HCT116 (cell line): ENCODE results near the gene E2F6. TPM values are rescaled to one million over a fixed set of nuclear protein-coding genes. Genes with fewer than 3 reads are reported as not detected.

ENCODE experiments used
- ATAC-seq: fragments of 200-7000 bp; cut with Tn5 transposase; 2 replicates; pipeline ENCODE4 v1.9.1; 2020; ENCODE audit warnings: mild to moderate bottlenecking, moderate library complexity
- BruUV-seq: library from RNA; stranded (reverse); fragments of 400-500 nt; replicated peaks from 2 replicates; lab custom pipeline; 2021; lab: Mats Ljungman, UMichigan
- CTCF ChIA-PET: fragments of 300-600 bp; sonication (Branson Sonifier 250); formaldehyde crosslinking; loops from one replicate; lab custom pipeline; 2021; ENCODE audit warnings: antibody characterized with exemption; lab: Charles Lee
- POLR2A ChIA-PET: fragments of 300-600, 350-600 bp; sonication (Branson Sonifier 250); formaldehyde crosslinking; loops from one replicate; lab custom pipeline; 2021; ENCODE audit warnings: antibody characterized with exemption; lab: Charles Lee
- RAD21 ChIA-PET, 2 experiments: fragments of 300-600 bp; sonication (Branson Sonifier 250); formaldehyde crosslinking; loops; one replicate each; lab custom pipeline; 2023; ENCODE audit warnings: low total read pairs in 2 of 2; ENCODE audit not compliant: uncharacterized antibody in 2 of 2, unreplicated experiment in 2 of 2, low non-redundant PET in 1 of 2; lab: Charles Lee
- DNase-seq: peaks from one replicate; pipeline ENCODE4 v3.0.0-alpha.2; 2010; ENCODE audit warnings: low read depth, low spot score
- H2AFZ ChIP-seq: fragments of 200-600 bp; shearing (Covaris generic), sonication (generic); 2 replicates; pipeline ENCODE4 v1.6.1; 2017; ENCODE audit warnings: low read depth, mixed run types, mixed read lengths, antibody characterized with exemption, low read length; ENCODE audit not compliant: poor library complexity, severe bottlenecking
- H3K27ac ChIP-seq: 2 replicates; pipeline ENCODE4 v1.5.1; 2012; ENCODE audit warnings: low read depth, low read length
- H3K27me3 ChIP-seq: fragments of 200-600 bp; sonication (generic); 2 replicates; pipeline ENCODE4 v1.6.1; 2016; ENCODE audit warnings: mixed run types, low read length, mixed read lengths; ENCODE audit not compliant: insufficient read depth
- H3K36me3 ChIP-seq, 2 experiments: fragments of 200-500 bp in 1 of 2; fragments of 200-600 bp in 1 of 2; sonication (Bioruptor generic) in 1 of 2; sonication (generic) in 1 of 2; 2 replicates each; pipeline versions ENCODE4 v1.5.1 to v1.6.1; 2014 to 2016; ENCODE audit warnings: low read length in 2 of 2, inconsistent platforms in 1 of 2, mixed read lengths in 1 of 2, mixed run types in 1 of 2; ENCODE audit not compliant: insufficient read depth in 2 of 2, control insufficient read depth in 1 of 2
- H3K4me1 ChIP-seq, 2 experiments: fragments of 200-600 bp in 1 of 2; sonication (generic) in 1 of 2; 2 replicates each; pipeline versions ENCODE4 v1.5.1 to v1.6.1; 2012 to 2017; ENCODE audit warnings: low read length in 2 of 2, inconsistent platforms in 1 of 2, mild to moderate bottlenecking in 1 of 2, mixed read lengths in 1 of 2, mixed run types in 1 of 2, moderate library complexity in 1 of 2; ENCODE audit not compliant: insufficient read depth in 2 of 2, control insufficient read depth in 1 of 2
- H3K4me2 ChIP-seq: fragments of 200-600 bp; sonication (generic); 2 replicates; pipeline ENCODE4 v1.6.1; 2017; ENCODE audit warnings: mixed run types, low read length, mixed read lengths
- H3K4me3 ChIP-seq, 2 experiments: fragments of 200-600 bp in 1 of 2; sonication (generic) in 1 of 2; replicated peaks in 1 of 2; 2 replicates each; pipeline ENCODE4 v1.5.1; 2011 to 2016; ENCODE audit warnings: low read length in 2 of 2, control low read depth in 1 of 2, low read depth in 1 of 2, mild to moderate bottlenecking in 1 of 2, mixed read lengths in 1 of 2, mixed run types in 1 of 2
- H3K79me2 ChIP-seq: fragments of 200-600 bp; sonication (generic); 2 replicates; pipeline ENCODE4 v1.6.1; 2017; ENCODE audit warnings: mild to moderate bottlenecking, mixed run types, low read length, moderate library complexity, mixed read lengths; ENCODE audit not compliant: insufficient read depth
- H3K9ac ChIP-seq: fragments of 200-600 bp; sonication (generic); 2 replicates; pipeline ENCODE4 v1.6.1; 2016; ENCODE audit warnings: low read length, mixed read lengths
- H3K9me2 ChIP-seq: fragments of 200-600 bp; sonication (generic), shearing (Covaris generic); 2 replicates; pipeline ENCODE4 v1.6.1; 2017; ENCODE audit warnings: mixed run types, mild to moderate bottlenecking, moderate library complexity; ENCODE audit not compliant: insufficient read depth
- H3K9me3 ChIP-seq, 2 experiments: fragments of 200-500 bp in 1 of 2; fragments of 200-600 bp in 1 of 2; sonication (Bioruptor generic) in 1 of 2; sonication (generic) in 1 of 2; 2 replicates each; pipeline ENCODE4 v1.6.1; 2014 to 2017; ENCODE audit warnings: low read length in 2 of 2, mixed read lengths in 2 of 2, inconsistent platforms in 1 of 2, low read depth in 1 of 2, mild to moderate bottlenecking in 1 of 2, mixed run types in 1 of 2, moderate library complexity in 1 of 2; ENCODE audit not compliant: control insufficient read depth in 1 of 2, insufficient read depth in 1 of 2
- H4K20me1 ChIP-seq: fragments of 200-600 bp; sonication (generic), shearing (Covaris generic); 2 replicates; pipeline ENCODE4 v1.6.1; 2017; ENCODE audit warnings: mixed run types, mild to moderate bottlenecking, moderate library complexity; ENCODE audit not compliant: insufficient read depth
- ATF3 ChIP-seq: IDR thresholded peaks from 2 replicates; pipeline ENCODE4 v1.6.1; 2012
- EZH2 ChIP-seq: fragments of 200-600 bp; sonication (generic); IDR thresholded peaks from 2 replicates; pipeline ENCODE4 v1.6.1; 2017; ENCODE audit warnings: antibody characterized with exemption, mixed run types
- JUND ChIP-seq: IDR thresholded peaks from 2 replicates; pipeline ENCODE4 v1.6.1; 2012
- POLR2AphosphoS5 ChIP-seq: IDR thresholded peaks from 2 replicates; pipeline ENCODE4 v1.6.1; 2011; ENCODE audit warnings: mild to moderate bottlenecking, low read depth, low read length, moderate library complexity
- RAD21 ChIP-seq: IDR thresholded peaks from 2 replicates; pipeline ENCODE4 v1.6.1; 2012; ENCODE audit warnings: low read depth, mild to moderate bottlenecking
- REST ChIP-seq: IDR thresholded peaks from 2 replicates; pipeline ENCODE4 v1.6.1; 2012; ENCODE audit warnings: low read depth
- SP1 ChIP-seq: IDR thresholded peaks from 2 replicates; pipeline ENCODE4 v1.6.1; 2012; ENCODE audit warnings: low read depth
- TCF7L2 ChIP-seq: IDR thresholded peaks from 2 replicates; pipeline ENCODE4 v1.7.0; 2011; ENCODE audit warnings: borderline replicate concordance, inconsistent platforms; ENCODE audit not compliant: insufficient read depth, insufficient read length; ENCODE audit errors: extremely low read depth
- ZNF274 ChIP-seq: fragments of 200-500 bp; sonication (Bioruptor generic); IDR thresholded peaks from 2 replicates; pipeline ENCODE4 v1.6.1; 2014; ENCODE audit warnings: mild to moderate bottlenecking, low read depth, low read length, inconsistent platforms
- intact Hi-C: fragments of 100-400 bp; cut with micrococcal nuclease; formaldehyde crosslinking; loops from 2 replicates; pipeline ENCODE4 v1.10.0; 2022
- total RNA-seq: library from RNA; stranded (reverse); gene quantifications from one replicate; pipeline ENCODE4 v1.2.1, GENCODE V29; 2021; ENCODE audit not compliant: unreplicated experiment

The E2F6 gene
- total RNA-seq, 1 experiment from 2014 or later = 22.8 TPM

- no peak for ATAC-seq
- peaks cover 7% of the 10 kb centered on the region; the same call in 1 of the 2 replicates for H4K20me1 ChIP-seq
- no peak for DNase-seq
- RAD21 ChIA-PET = no interaction called here
- no TSS peak for BruUV-seq
- H3K4me2 ChIP-seq = no peak overlapping the region
- TF ChIP-seq ATF3 (no peak), SP1 (no peak), ZNF274 (no peak), EZH2 (no peak), REST (no peak), TCF7L2 (no peak), RAD21 (no peak), POLR2AphosphoS5 (no peak), JUND (no peak)
- TF ChIP-seq, all 23 proteins: peak for 0
- H3K36me3 ChIP-seq = peaks cover 28 to 35% of the 10 kb centered on the region in 2 experiments
- H3K9me3 ChIP-seq = no peaks in the 10 kb centered on the region
- no peak overlapping the region for H2AFZ ChIP-seq
- no peak overlapping the region for H3K27ac ChIP-seq
- intact Hi-C loops = no loop called here
- no peaks in the 10 kb centered on the region for H3K4me1 ChIP-seq
- POLR2A ChIA-PET = no interaction called here
- no peaks in the 10 kb centered on the region for H3K9me2 ChIP-seq
- H3K79me2 ChIP-seq = peaks cover 90% of the 10 kb centered on the region
- CTCF ChIA-PET = no interaction called here
- H3K27me3 ChIP-seq = no peaks in the 10 kb centered on the region
- H3K4me3 ChIP-seq = no peak overlapping the region
- H3K9ac ChIP-seq = no peak overlapping the region
Measured at GRCh38 chr2:11454824-11455223, 11.1 kb downstream of the E2F6 start.
